ENCODE data around the gene EXOC4.

Gene EXOC4

DNA sequence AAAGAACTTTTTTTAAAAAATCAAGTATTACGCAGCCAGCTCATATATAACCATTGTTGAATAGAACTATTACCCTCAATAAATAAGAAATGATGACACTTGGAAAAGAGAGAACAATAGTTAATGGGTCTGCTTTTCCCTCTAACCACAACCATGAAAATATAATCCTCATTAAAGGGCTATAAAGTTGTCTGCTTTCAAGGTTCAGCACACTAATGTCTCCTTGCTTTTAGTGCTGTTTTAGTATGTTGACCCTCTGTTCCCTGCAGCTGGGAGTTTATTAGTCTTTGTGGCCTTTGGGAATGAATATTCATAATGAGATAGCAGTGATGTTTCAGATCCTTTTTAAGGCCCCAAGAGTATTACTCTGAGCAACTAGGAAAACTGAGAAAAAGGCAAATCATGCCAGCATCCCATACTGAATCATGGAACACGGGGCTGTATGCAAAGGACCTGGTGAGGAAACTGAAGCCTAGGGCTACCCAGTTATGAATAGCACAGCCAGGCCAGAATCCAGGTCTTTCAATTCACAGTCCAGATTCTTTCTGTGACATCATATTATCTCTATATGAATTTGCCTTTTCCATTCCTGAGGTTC, 542.3 kb downstream of the EXOC4 start (continued):
- TF ChIP-seq, protein P1, sequence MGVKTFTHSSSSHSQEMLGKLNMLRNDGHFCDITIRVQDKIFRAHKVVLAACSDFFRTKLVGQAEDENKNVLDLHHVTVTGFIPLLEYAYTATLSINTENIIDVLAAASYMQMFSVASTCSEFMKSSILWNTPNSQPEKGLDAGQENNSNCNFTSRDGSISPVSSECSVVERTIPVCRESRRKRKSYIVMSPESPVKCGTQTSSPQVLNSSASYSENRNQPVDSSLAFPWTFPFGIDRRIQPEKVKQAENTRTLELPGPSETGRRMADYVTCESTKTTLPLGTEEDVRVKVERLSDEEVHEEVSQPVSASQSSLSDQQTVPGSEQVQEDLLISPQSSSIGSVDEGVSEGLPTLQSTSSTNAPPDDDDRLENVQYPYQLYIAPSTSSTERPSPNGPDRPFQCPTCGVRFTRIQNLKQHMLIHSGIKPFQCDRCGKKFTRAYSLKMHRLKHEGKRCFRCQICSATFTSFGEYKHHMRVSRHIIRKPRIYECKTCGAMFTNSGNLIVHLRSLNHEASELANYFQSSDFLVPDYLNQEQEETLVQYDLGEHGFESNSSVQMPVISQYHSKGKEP (tag by site-specific recombination; IDR thresholded peaks at IDR 0.05), result no peak
- TF ChIP-seq, protein P2, sequence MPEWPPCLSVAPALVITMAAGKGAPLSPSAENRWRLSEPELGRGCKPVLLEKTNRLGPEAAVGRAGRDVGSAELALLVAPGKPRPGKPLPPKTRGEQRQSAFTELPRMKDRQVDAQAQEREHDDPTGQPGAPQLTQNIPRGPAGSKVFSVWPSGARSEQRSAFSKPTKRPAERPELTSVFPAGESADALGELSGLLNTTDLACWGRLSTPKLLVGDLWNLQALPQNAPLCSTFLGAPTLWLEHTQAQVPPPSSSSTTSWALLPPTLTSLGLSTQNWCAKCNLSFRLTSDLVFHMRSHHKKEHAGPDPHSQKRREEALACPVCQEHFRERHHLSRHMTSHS (tag by site-specific recombination; IDR thresholded peaks at IDR 0.05), result no peak
- TF ChIP-seq ZBTB1 (tag by site-specific recombination; IDR thresholded peaks at IDR 0.05) (no peak), ZXDB (tag by site-specific recombination; IDR thresholded peaks at IDR 0.05) (no peak), ZNF223 (tag by site-specific recombination; IDR thresholded peaks at IDR 0.05) (no peak), ZNF585B (tag by site-specific recombination; IDR thresholded peaks at IDR 0.05) (no peak), ZNF600 (tag by site-specific recombination; IDR thresholded peaks at IDR 0.05) (no peak)
- TF ChIP-seq, protein P3, sequence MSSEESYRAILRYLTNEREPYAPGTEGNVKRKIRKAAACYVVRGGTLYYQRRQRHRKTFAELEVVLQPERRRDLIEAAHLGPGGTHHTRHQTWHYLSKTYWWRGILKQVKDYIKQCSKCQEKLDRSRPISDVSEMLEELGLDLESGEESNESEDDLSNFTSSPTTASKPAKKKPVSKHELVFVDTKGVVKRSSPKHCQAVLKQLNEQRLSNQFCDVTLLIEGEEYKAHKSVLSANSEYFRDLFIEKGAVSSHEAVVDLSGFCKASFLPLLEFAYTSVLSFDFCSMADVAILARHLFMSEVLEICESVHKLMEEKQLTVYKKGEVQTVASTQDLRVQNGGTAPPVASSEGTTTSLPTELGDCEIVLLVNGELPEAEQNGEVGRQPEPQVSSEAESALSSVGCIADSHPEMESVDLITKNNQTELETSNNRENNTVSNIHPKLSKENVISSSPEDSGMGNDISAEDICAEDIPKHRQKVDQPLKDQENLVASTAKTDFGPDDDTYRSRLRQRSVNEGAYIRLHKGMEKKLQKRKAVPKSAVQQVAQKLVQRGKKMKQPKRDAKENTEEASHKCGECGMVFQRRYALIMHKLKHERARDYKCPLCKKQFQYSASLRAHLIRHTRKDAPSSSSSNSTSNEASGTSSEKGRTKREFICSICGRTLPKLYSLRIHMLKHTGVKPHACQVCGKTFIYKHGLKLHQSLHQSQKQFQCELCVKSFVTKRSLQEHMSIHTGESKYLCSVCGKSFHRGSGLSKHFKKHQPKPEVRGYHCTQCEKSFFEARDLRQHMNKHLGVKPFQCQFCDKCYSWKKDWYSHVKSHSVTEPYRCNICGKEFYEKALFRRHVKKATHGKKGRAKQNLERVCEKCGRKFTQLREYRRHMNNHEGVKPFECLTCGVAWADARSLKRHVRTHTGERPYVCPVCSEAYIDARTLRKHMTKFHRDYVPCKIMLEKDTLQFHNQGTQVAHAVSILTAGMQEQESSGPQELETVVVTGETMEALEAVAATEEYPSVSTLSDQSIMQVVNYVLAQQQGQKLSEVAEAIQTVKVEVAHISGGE (tag by site-specific recombination; conservative IDR thresholded peaks at IDR 0.05; ENCODE audit: low read depth), result no peak

DNA sequence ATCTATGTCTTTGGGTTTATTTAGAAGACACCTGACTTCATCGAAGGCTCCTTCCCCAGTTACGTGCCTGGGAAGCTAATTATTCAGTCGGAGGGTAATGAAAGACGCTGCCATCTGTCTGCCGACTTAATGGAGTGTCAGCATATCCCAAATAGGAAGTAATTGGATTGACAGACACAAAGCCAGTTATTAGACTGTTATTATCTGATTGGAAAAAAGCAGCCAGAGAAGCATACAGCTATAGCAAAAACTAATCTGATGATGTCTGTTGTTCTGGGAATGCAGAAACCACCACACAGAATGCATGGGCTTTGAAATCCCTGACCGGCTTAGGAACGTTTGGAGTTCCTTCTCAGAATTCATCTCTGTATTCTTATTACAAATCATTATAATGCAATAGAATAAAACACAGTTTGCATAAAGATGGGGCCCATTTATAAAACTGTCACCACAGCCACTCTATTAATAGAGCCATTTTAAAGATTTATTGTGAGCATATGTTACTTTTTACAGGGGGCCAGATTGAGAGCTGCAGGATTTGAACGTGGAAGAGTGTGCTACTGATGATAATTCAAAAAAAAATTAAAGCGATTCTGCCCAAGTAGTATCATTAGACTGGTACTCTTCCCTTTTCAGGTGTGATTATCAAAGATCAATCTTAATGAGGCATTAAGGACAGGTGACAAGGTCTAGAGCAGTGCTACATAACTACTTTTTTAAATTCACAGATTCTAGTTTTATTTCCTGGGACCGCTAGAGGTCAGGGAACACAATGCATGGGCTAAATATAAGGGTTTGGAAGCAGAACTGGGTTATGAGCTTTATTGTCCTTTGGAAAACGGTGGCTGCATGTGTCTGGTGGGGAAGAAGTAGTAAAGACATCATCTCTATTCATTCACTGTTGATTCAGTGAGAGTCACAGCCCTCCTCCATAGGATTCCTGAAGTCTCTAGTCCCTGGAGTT, 544.2 kb downstream of the EXOC4 start:
- POLR2A ChIA-PET, result interaction anchor here (0.6 kb wide), 1 partner anchor 427 kb away, joined by 6 read pairs; no protein-coding TSS in a partner anchor

More for the DNA sequence above, 544.2 kb downstream of the EXOC4 start:
- H3K36me3 ChIP-seq (ENCODE audit: control insufficient read depth in 2 of 2, insufficient read depth in 1 of 2, low read length in 2 of 2), result no peaks in the 10 kb centered on the region
- TF ChIP-seq ZNF791 (tag by site-specific recombination; IDR thresholded peaks at IDR 0.05), result no peak
- TF ChIP-seq ZNF670 (tag by site-specific recombination; IDR thresholded peaks at IDR 0.05; ENCODE audit: low read depth), result no peak
- no peak for TF ChIP-seq YY2 (tag by site-specific recombination; IDR thresholded peaks at IDR 0.05)
- TF ChIP-seq ZNF48 (tag by site-specific recombination; IDR thresholded peaks at IDR 0.05), result no peak
- TF ChIP-seq, protein P2 (tag by site-specific recombination; IDR thresholded peaks at IDR 0.05), result no peak
- no peak for TF ChIP-seq SP2 (tag by site-specific recombination; IDR thresholded peaks at IDR 0.05)
- no peak for TF ChIP-seq ZNF610 (tag by site-specific recombination; IDR thresholded peaks at IDR 0.05; ENCODE audit: borderline replicate concordance)
- TF ChIP-seq ZNF335 (tag by site-specific recombination; conservative IDR thresholded peaks at IDR 0.05), result no peak
- no peak for TF ChIP-seq ZNF529 (tag by site-specific recombination; IDR thresholded peaks at IDR 0.05; ENCODE audit: insufficient replicate concordance)
- no peak for TF ChIP-seq ZNF600 (tag by site-specific recombination; IDR thresholded peaks at IDR 0.05)
- TF ChIP-seq ZNF555 (tag by site-specific recombination; conservative IDR thresholded peaks at IDR 0.05), result no peak
- TF ChIP-seq ZNF433 (tag by site-specific recombination; IDR thresholded peaks at IDR 0.05; ENCODE audit: low read depth), result no peak
- no peak for TF ChIP-seq PRDM1 (tag by site-specific recombination; IDR thresholded peaks at IDR 0.05)
- no peak for TF ChIP-seq ZBTB7A (tag by site-specific recombination; IDR thresholded peaks at IDR 0.05; ENCODE audit: low read depth)
- no peak for TF ChIP-seq ZIC2 (tag by site-specific recombination; IDR thresholded peaks at IDR 0.05)
- TF ChIP-seq ZNF561 (tag by site-specific recombination; IDR thresholded peaks at IDR 0.05; ENCODE audit: borderline replicate concordance), result no peak
- no peak overlapping the region for H3K27ac ChIP-seq (ENCODE audit: extremely low read depth, low read depth, low read length)
- H3K9me3 ChIP-seq (ENCODE audit: control insufficient read depth, insufficient read depth, low read depth, low read length), result no peaks in the 10 kb centered on the region
- H3K4me3 ChIP-seq (ENCODE audit: low read depth, low read length), result no peak overlapping the region
- CTCF ChIA-PET, result interaction anchor here (0.6 to 0.7 kb wide), 3 partner anchors 11 to 344 kb away, joined by 3 to 4 read pairs (median 3); no protein-coding TSS in a partner anchor
- H3K4me1 ChIP-seq (ENCODE audit: control insufficient read depth, insufficient read depth, low read length), result no peaks in the 10 kb centered on the region
